Sciatic nerve (tissue), 2 donors: ENCODE results near the gene DNLZ. TPM values are rescaled to one million over a fixed set of nuclear protein-coding genes. Genes with fewer than 3 reads are reported as not detected.

Experiments
- ATAC-seq: fragments of 200-7000 bp; cut with Tn5 transposase; one replicate; pipeline ENCODE4 v1.9.1; 2020; ENCODE audit warnings: mild to moderate bottlenecking, moderate library complexity
- DNase-seq: peaks from one replicate; pipeline ENCODE4 v3.0.0-alpha.2; 2020; ENCODE audit warnings: low spot score
- intact Hi-C: fragments of 100-400 bp; cut with DNase I; formaldehyde crosslinking; loops from one replicate; pipeline ENCODE4 v1.14.2; 2022
- total RNA-seq: library from RNA; stranded (reverse); fragmentation: NEBNext Ultra II Directional; extraction: Animal tissue kit (Norgen Biotek cat#: 25700); gene quantifications from one replicate; pipeline ENCODE4 v1.2.1, GENCODE V29; 2021
- donor health status: DM: no; HTN: no; CAD: no.
- donor health status: DM: no; HTN: no; CAD: no.

Gene DNLZ
- total RNA-seq, 1 donor from 2014 or later = 24.6 TPM

DNA sequence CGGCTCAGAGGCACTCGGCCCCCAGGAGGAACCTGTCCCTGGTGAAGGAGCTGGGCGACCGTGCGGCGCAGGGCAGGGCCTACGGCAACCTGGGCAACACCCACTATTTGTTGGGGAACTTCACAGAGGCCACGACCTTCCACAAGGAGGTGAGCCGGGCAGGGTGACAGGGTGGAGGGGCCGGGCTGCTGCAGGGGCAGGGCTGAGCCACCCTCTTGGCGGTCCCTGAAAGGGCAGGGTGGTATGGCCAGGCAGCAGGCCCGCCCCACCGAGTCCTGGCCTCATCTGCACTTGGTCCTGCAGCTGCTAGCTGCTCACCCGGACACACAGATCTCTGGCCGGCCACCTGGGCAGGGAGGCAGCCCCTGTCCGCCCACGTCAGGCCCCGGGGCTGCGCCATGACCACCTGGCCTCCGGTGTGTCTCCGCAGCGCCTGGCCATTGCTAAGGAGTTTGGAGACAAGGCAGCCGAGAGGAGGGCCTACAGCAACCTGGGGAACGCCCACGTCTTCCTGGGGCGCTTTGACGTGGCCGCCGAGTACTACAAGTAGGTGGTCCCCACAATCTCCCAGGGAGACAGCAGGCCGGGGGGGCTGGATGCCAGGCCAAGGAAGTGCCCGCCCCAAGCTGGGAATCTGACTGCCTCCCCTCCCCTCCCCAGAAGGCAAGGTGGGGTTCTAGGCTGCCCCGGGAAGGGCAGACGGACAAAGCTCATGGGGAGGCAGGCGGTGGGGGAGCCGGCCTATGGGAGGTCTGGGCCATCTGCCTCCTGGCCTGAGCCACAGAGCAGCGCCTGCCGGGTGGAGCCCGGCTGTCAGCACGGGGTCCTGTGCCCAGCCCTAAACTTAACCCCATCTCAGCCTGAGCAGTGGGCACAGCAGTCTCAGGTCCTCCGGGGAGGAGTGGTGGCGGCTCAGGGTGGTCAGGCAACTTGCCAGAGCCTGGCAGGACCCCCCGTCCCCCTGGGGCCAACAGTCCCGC is 25.8 kb downstream of the DNLZ start:
- no peak for ATAC-seq
- no peak for DNase-seq
- intact Hi-C loops = no loop called here

DNA sequence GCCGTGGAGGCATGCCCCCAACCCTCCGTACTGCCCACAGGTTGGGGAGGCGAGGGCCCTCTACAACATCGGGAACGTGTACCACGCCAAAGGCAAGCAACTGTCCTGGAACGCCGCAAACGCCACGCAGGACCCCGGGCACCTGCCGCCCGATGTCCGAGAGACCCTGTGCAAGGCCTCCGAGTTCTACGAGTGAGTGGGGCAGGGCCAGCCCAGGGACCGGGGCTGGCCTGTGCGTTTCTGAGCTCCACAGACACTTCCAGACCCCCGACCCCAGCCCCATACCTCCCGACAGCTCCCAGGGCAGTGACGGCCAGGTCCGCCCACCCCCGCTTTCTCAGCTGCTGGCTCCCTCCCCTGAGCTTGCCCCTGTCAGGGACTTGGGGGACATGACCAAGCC is 26.7 kb downstream of the DNLZ start:
- no peak for DNase-seq
- no peak for ATAC-seq
- intact Hi-C loops = no loop called here

DNA sequence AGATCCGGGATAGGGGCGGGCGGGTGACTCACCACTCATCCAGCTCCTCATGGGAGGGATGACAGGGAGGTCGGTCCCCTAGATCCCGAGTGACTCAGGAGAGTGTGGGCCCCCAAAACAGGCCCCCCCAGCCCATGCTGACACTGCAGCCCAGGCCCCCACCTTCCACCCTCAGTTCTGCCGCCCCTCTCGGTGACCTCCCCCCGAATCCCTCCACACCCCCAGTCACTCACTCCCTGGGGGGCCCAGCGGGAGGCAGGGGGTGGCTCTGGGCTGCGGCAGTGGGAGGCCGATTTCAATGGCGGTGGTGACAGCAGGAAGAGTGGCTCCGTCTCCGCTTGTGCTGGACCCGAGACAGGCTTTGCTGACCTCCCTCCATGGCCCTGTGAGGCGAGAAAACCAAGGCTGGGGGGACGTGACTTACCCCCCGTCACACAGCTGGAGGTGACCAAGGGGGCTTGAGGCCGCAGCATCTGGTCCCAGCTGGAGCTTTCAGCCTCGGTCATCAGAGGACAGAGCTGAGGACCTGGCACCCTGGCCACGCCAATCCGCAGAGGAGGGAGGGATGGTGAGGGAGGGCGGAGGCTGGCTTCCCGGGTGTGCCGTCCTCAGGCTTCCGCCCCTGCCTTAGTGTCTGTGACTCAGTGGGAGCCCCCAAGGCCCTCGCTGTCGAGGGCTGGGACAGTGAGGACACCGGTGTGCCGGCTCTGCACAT is 27.2 kb downstream of the DNLZ start:
- intact Hi-C loops = no loop called here
- ATAC-seq (no peak), DNase-seq (no peak)

DNA sequence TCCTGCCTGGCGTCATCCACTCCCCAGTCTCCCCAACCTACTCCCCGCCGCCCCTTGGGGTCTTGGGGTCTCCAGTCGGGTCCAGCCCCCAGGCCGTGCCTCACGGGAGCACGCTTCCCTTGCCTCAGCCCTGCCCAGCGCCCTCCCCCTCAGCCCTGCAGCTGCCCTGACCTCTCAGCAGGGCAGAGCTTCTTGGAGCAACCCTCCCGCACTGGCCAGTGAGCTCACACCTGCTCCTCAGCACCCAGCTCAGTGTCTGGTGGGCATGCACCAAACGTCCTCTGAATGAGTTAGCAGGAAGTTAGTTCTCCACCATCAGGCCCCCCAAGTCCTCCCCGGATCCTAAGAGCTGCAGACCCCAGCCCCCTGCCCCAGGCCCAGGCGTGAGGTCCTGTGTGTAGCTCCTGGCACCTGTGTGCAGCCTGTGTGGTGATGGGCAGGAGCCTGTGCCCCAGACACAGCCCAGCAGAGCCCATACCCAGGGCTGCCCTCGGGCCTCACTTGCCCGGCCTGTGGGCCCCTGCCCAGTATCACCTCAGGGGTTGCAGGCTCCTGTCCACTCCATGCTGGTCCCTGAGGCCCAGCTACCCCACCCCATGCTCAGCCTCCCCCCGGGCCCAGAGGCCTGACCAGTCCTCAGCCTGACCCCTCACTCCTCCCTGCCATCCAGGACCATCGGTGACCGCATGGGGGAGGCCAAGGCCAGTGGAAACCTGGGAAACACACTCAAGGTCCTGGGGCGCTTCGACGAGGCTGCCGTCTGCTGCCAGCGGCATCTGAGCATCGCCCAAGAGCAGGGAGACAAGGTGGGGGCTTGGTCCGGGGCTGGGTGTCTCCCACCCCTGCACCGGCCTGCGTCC is 28.0 kb downstream of the DNLZ start:
- ATAC-seq (no peak), DNase-seq (no peak)
- intact Hi-C loops = no loop called here

DNA sequence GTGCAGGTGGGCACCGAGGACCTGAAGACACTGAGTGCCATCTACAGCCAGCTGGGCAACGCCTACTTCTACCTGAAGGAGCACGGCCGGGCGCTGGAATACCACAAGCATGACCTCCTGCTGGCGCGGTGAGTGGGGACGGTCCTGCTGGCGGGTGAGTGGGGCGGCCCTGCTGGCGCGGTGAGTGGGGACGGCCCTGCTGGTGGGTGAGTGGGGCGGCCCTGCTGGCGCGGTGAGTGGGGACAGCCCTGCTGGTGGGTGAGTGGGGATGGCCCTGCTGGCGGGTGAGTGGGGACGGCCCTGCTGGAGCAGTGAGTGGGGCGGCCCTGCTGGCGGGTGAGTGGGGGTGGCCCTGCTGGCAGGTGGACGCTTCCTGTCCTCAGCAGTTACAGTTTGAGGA is 29.0 kb downstream of the DNLZ start:
- intact Hi-C loops = no loop called here
- no peak for ATAC-seq
- DNase-seq = no peak

DNA sequence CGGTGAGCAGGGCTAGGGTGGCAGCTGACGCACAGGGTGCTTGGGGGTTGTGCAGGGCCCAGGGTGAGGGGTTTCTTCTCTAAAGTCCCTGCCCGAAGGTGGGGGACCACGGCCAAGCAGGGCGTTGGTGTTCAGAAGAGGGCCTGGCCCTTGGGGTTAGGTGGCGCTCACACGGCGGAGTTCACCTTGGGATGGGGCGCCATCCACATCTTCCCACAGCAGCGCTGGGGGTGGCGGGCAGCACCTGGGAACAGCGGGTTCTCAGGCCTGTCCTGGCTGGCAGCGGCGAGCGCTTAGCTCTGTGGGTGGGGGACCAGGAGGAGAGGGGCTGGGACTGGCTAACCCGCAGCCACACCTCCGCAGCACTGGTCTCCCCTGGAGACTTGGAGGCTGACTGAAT is 30.1 kb downstream of the DNLZ start:
- intact Hi-C loops = no loop called here
- DNase-seq (no peak), ATAC-seq (no peak)

DNA sequence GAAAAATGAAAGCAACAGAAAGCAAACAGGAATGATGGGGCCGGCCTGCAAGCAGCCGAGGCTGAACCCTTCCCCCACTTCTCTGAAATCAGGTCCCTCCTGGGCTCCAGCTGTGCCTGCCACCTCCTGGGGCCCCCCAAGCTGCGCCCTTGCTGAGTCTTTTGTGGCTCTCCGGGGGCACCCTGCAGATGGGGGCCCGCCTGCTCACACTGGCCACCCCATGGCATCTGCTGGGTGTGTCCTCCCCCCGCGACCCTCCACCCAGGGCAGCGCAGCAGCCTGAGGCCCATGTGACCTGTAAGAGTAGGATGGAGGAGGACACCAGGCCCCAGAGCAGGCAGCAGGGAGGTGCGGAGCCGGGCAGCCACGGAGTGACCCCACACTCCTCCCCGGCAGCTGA is 30.5 kb downstream of the DNLZ start:
- ATAC-seq (no peak), DNase-seq (no peak)
- intact Hi-C loops = no loop called here

DNA sequence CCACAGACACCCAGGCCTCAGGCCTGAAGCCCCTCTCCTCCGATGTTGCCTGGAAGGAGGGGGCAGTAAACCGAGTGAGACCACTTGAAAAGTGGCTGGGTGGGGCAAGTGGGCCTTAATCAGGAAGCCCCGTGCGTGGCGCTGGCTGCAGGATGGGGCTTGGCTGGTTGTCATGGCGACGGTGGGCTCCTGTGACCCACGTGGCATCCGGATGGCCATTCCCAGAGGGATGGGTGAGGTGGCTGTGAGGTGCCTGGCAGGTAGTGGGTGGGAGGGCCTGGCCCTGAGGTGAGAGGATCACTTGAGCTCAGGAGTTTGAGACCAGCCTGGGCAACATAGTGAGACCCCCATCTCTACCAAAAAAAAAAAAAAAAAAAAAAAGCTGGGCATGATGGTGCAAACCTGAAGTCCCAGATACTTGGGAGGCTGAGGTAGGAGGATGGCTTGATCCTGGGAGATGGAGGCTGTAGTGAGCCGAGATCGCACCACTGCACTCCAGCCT is 31.0 kb downstream of the DNLZ start:
- intact Hi-C loops = no loop called here
- no peak for DNase-seq

DNA sequence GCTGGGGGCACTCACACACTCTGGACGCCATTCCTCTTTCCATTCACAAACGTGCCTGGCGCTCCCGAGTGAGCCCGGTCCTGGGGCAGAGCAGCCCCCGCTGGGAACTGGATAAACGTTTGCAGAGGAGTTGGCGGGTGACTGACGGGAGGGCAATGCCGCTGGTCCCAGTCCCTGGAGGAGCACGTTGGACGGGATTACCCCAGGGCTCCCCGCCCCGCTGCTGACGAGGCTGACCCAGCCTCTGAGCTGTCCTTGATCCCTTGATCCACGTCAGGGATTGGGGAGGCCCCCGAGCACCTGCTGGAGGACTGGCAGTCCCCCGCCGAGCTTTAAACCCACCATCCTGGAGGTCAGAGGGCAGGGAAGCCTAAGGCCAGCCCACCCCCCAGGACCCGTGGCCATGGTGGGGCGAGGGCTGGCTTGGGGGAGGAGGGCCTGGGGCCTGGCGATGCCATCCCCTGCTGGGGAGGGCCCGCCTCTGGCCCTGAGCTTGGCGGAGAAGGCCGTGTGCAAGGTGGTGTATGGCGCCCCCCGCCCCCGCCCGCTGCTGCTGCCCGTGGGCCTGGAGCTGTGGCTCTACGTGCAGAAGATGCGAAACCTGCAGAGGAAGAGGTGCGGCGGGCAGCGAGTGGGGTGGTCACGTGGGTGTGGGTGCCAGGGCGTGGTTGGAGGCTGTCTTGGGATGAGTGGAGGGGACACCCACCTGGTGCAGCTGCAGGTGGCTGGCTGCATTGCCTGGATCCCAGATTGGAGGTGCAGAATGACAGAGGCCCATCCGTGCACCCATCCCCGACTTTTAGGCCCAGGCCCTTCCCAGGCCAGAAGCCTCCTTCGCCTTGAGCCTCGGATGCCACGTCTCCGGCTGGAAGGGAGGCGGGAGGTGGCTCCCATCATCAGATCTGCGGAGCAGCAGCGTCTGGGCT is 31.7 kb downstream of the DNLZ start:
- ATAC-seq = no peak
- DNase-seq = no peak
- intact Hi-C loops = no loop called here

More for the DNA sequence above, 31.0 kb downstream of the DNLZ start:
- ATAC-seq = no peak

DNA sequence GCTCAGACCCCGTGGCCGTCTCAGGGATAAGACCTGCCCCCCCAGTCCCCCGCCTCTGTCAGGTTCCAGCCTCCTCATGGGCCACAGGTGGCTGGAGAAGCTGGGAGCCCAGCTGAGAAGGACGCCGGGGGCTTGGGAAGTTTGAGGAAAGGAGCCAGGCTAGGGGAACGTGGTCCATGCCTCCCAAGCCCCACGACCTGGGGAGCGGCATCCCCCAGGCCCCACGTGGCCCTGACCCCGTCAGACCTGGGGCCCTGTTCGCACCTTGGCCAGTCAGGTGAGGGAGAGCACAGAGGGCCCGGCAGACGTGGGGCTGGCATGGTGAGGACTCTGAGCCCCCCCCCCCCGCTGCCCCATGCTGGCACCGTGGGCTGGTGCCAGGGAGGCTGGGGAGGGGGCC is 32.5 kb downstream of the DNLZ start:
- intact Hi-C loops = no loop called here
- ATAC-seq (no peak), DNase-seq (no peak)

DNA sequence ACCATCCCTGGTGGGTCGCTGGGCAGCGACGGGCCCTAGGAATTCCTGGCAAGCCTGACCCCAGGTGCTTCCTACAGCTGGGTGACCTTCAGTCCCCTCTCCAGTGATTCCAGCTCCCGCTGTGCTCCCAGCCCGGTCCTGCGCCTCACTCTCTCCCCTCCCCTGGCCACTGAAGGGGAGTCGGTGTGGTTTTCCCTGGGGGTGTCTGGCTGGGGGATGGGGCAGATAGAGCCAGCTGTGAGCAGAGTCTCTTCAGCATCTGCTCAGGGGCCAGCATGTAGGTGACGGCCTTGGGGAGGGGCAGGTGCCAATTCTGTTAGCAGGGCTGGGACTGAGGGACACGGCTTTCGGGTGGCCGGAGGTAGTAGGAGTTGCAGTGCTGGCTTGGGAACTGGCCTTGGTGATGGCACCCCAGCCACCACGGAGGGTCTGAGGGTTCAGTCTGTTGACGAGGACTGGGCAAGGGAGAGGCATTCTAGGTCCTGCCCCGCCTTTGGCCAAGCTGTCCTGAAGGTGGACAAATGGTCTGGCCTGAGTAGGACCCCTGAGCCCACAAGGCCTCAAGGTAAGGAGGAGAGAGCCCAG is 33.0 kb downstream of the DNLZ start:
- DNase-seq = no peak
- no peak for ATAC-seq
- intact Hi-C loops = no loop called here

DNA sequence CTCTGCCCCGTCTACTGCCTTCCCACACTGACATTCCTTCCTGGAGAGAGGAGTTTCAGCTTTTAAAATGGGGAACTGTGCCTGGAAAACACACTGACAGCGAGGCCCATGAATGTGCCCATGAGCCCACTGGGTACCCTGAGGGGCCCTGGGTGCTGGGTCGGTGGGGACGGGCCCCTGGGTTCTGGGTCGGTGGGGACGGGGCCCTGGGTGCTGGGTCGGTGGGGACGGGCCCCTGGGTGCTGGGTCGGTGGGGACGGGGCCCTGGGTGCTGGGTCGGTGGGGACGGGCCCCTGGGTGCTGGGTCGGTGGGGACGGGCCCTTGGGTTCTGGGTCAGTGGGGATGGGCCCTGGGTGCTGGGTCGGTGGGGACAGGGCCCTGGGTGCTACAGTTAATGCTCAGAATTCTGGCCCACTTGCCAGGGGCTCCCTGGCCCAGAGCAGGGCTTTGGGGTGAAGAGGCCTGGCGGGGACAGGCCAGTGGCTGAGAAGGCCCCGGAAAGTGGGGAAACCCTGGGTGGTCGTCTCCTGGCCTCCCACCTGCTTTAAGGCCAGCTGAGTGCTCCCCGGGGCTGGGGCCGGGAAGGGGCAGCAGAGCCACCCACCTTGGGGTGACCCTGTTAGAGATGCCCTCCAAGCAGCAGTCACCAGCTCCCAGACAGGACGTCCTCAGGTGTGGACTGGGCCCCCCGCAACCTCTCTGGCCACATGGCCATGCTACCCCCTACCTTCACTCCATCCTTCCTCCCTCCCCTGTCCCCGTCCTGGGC is 33.7 kb downstream of the DNLZ start:
- intact Hi-C loops = no loop called here
- DNase-seq (no peak), ATAC-seq (no peak)

DNA sequence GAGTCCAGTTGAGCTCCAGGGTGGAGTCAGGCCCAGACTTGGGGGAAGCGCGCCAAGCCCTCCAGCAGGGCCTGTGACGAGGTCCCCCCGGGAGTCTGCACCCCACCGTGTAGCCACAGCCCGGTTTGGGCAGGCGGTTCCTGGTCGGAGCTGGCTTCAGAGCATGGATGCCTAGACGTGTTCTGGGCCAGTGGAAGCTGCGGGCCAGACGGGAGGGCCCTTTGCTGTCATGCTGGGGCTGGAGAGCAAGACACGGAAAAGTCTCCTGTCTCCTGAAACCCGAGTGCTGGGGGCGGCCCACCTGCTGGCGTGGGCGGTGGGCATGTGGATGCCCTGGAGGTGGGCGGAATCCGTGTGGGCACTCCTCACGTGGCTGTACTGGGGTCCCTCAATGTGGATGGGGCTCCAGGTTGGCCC is 34.3 kb downstream of the DNLZ start:
- no peak for DNase-seq
- ATAC-seq = peak; percentile 0
- intact Hi-C loops = no loop called here

DNA sequence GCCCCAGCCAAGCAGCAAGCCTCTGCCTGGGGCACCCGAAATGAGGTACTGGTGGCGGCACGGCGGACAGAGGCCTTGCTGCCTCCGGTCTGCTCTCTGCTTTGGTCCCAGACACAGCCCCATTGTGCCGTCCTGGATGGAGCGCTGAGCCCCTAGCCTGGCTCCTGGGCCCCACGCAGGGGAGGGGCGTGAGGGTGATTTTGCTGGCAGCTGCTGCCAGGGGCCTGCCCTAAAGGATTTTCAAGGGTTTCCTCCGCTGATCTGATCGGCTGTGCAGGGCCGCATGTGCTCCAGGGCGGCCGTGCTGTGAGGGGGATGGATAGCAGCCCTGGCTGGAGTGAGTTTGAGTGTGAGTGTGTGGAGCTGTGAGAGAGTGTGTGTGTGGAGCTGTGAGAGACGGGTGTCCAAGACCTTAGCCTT is 34.9 kb downstream of the DNLZ start:
- intact Hi-C loops = no loop called here
- no peak for DNase-seq
- ATAC-seq = peak; percentile 27

DNA sequence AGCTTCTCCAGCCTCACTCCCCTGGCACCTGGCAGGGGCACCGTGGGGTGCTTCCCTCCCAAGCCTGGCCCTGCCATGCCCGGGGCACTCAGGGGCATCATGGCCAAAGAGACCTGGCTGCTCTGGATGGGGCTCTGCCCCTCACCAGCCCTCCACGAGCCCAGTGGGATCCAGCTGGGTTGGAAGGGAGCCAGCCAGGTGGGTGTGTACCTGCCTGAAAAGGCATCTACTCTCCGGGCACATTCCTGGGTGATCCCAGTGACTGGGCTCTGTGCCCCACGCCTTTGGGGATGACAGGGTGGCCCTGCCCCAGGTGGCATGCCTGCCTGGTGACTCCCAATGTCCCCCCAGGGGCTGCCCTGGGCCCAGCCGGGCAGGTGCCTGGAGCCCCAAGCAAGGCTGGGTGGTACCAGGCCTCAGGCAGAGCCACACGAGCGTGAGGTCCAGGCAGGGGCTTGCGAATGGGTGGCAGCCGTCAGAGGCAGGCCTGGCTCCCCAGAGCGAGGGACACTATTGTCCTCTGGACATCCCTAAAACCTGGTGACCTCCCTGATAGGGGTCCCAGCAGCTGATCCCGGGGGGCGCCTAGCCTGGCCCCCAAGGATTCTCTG is 35.4 kb downstream of the DNLZ start:
- ATAC-seq (peak; percentile 2), DNase-seq (no peak)
- intact Hi-C loops = no loop called here

DNA sequence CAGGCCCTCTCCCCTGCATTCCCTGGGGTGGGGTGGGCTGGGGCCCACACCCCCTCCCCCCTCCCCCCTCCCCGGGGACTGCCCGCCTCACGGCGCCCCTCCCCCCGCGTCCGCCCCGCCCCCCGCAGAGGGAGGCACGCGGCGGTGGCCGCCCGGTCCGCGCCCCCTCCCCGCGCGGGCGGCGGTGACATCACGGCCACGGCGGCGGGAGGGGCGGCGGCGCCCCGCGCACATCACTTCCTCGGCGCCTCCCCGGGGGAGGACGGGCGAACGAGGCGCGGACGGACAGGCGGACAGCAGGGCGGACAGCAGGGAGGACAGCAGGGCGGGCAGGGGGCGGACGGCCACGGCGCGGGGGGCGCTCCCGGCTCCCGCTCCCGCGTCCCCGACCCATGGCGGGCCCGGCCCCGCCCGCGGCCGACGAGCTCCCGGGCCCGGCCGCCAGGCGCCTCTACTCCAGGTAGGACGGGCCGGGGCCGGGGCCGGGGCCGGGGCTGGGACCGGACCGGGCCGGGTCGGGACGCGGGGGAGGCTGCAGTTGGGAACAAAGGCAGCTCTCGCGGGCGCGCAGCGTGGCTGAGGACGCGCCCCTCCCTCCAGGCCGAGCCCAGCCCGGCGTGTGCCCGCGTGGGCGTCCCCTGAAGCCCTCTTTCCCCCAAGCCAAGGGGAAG is 36.1 kb downstream of the DNLZ start, which contains the start of gene GPSM1:
Gene GPSM1, plus strand, starts transcription at position 236 of the 671 bp plus-strand sequence. Its CDS starts 157 bp downstream, at position 393.
- intact Hi-C loops = no loop called here
- peak; percentile 83 for DNase-seq
- peak; percentile 40 for ATAC-seq
